NCI-H2196 treated with DMSO at 0.1 percent for 48 hours (cell line): ENCODE measurements around the gene PTMS.

ENCODE experiments used
- DNase-seq: peaks from one replicate; lab custom pipeline; 2025; ENCODE audit not compliant: unreplicated experiment; lab: John Stamatoyannopoulos, UW

PTMS gene

GRCh38 chr12:6752167-6752920 lies 13.8 kb upstream of the PTMS start:
- DNase-seq = no peak

- peak; percentile 77 for DNase-seq
Observed at GRCh38 chr12:6752921-6753771, 13.0 kb upstream of the PTMS start, which contains the start of gene MLF2. Gene MLF2, minus strand, starts transcription at chr12:6753141. Its CDS starts 807 bp downstream, at chr12:6752334.

- no peak for DNase-seq
Observed at GRCh38 chr12:6753772-6754356, 12.3 kb upstream of the PTMS start.

- DNase-seq = no peak
Observed at GRCh38 chr12:6754411-6754810, 11.8 kb upstream of the PTMS start.

- DNase-seq = no peak
Observed at GRCh38 chr12:6757028-6757690, 9.0 kb upstream of the PTMS start.

GRCh38 chr12:6758506-6759095 lies 7.6 kb upstream of the PTMS start:
- DNase-seq = no peak

- no peak for DNase-seq
Observed at GRCh38 chr12:6759741-6760140, 6.4 kb upstream of the PTMS start.

GRCh38 chr12:6763380-6763779 lies 2.8 kb upstream of the PTMS start:
- no peak for DNase-seq

GRCh38 chr12:6764011-6764828 lies 1.9 kb upstream of the PTMS start:
- DNase-seq = peak; percentile 91

GRCh38 chr12:6765048-6765633 lies 1.0 kb upstream of the PTMS start:
- DNase-seq = peak; percentile 14

- no peak for DNase-seq
Observed at GRCh38 chr12:6766651-6767349, 637 bp downstream of the PTMS start.

GRCh38 chr12:6767353-6768319 lies 1.5 kb downstream of the PTMS start:
- no peak for DNase-seq

- DNase-seq = no peak
Observed at GRCh38 chr12:6768437-6768914, 2.3 kb downstream of the PTMS start.

GRCh38 chr12:6768990-6769389 lies 2.8 kb downstream of the PTMS start:
- peak; percentile 17 for DNase-seq

- no peak for DNase-seq
Observed at GRCh38 chr12:6769666-6770065, 3.5 kb downstream of the PTMS start.

- no peak for DNase-seq
Observed at GRCh38 chr12:6770094-6770493, 3.9 kb downstream of the PTMS start.

- no peak for DNase-seq
Observed at GRCh38 chr12:6770600-6770999, 4.4 kb downstream of the PTMS start.

GRCh38 chr12:6771091-6771495 lies 4.9 kb downstream of the PTMS start:
- no peak for DNase-seq
